Sigmoid colon (tissue), 7 donors: ENCODE results near the gene QPCT. TPM values are rescaled to one million over a fixed set of nuclear protein-coding genes. Genes with fewer than 3 reads are reported as not detected.

Experiments
- DNase-seq: peaks from one replicate; pipeline ENCODE4 v3.0.0-alpha.2; 2019
- H3K27ac ChIP-seq, 4 donors: fragments of 200-600 bp; sonication (generic); one replicate each; pipeline ENCODE4 v1.5.1; 2016 to 2019; ENCODE audit warnings: mild to moderate bottlenecking in 1 of 4
- H3K27me3 ChIP-seq, 3 donors: fragments of 200-600 bp; sonication (generic); one replicate each; pipeline ENCODE4 v1.5.1; 2019; ENCODE audit warnings: mild to moderate bottlenecking in 1 of 3
- H3K36me3 ChIP-seq, 4 donors: fragments of 200-600 bp; sonication (generic); one replicate each; pipeline ENCODE4 v1.5.1; 2016 to 2019
- H3K4me1 ChIP-seq, 4 donors: fragments of 200-600 bp; sonication (generic); one replicate each; pipeline ENCODE4 v1.5.1; 2017 to 2019
- H3K4me3 ChIP-seq, 4 donors: fragments of 200-600 bp; sonication (generic); one replicate each; pipeline ENCODE4 v1.5.1; 2017 to 2019; ENCODE audit warnings: mild to moderate bottlenecking in 2 of 4, moderate library complexity in 1 of 4
- H3K9me3 ChIP-seq, 4 donors: fragments of 200-600 bp in 3 of 4; sonication (generic) in 3 of 4; one replicate each; pipeline versions ENCODE4 v1.5.1 to v1.6.1; 2013 to 2019
- EP300 ChIP-seq, 4 donors: sonication (generic); formaldehyde crosslinking; IDR thresholded peaks; one replicate each; pipeline ENCODE4 v1.6.1; 2017; ENCODE audit warnings: antibody characterized with exemption in 4 of 4
- POLR2A ChIP-seq, 2 donors: fragments of 450-650 bp; IDR thresholded peaks; one replicate each; pipeline ENCODE4 v1.6.1; 2016; ENCODE audit warnings: antibody characterized with exemption in 2 of 2, mild to moderate bottlenecking in 2 of 2, moderate library complexity in 2 of 2
- POLR2AphosphoS5 ChIP-seq, 4 donors: sonication (generic); formaldehyde crosslinking; IDR thresholded peaks; one replicate each; pipeline ENCODE4 v1.6.1; 2017; ENCODE audit warnings: antibody characterized with exemption in 4 of 4
- WGBS, 2 donors: extraction: QIAGEN DNeasy Blood & Tissue Kit; methylation state at CpG; one replicate each; pipeline ENCODE4 v1.1.7; 2013; 5-methylcytosine and 5-hydroxymethylcytosine counted together
- intact Hi-C: fragments of 100-400 bp; cut with DNase I; formaldehyde crosslinking; loops from one replicate; pipeline ENCODE4 v1.15.1; 2023
- polyA plus RNA-seq, 3 donors: library from polyadenylated mRNA; stranded (reverse); fragments of 200-250 nt; gene quantifications; one replicate each; pipeline ENCODE4 v1.2.3, GENCODE V29; 2013
- total RNA-seq, 4 donors: library from RNA; depleted of rRNA; stranded (reverse); fragments of >200 nt; gene quantifications; one replicate each; pipeline ENCODE4 v1.1.0, GENCODE V29; 2016
- TF ChIP-seq, protein P1 (sequence below), 4 experiments: fragments of 450-650 bp in 3 of 4; fragments of 200-600 bp in 1 of 4; IDR thresholded peaks; one replicate each; pipeline ENCODE4 v1.5.1; 2016 to 2019; ENCODE audit warnings: antibody characterized with exemption in 4 of 4, mild to moderate bottlenecking in 3 of 4, moderate library complexity in 2 of 4
- donor health status: healthy with polysubstance abuse.
- donor health status: Bipolar disorder and iron deficiency.
- donor health status: healthy.

The QPCT gene
- total and polyA plus RNA-seq, 7 donors = 1.2 to 94.9 (median 65.8) TPM

DNA sequence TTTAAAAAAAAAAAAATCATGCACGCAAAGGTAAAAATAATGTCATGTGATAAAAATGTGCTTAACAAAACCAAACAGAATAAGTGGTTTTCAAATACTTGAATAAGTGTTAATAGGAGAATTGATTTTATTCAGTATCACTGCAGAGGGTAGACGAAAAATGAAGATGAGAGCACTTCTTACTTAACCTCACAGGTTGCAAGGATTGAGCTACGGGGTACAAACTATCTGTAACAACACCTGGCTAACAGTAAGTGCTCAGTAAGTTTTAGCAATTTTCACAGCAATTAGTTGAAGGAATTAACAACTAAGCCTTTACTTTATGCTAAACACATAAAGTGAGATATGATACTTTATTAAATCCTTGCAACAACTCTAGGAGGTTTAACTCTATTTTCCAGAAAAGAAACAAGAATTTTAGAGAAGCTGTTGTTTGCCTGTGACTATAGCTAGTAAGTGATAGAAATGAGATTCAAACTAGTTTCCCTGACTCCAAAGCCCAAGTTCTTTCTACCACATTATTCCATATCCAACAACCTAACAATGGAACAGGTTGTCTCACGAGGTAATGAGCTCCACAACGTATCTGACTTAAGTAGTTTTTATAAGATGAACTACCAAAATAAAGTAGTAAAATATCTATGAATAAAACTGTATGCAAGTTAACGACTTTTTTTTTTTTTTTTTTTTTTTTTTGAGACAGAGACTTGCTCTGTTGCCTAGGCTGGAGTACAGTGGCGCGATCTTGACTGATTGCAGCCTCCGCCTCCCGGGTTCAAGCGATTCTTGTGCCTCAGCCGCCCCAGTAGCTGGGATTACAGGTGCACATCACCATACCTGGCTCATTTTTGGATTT is 24.4 kb upstream of the QPCT start:
- Histone ChIP-seq H3K36me3 (peaks cover 0 to 12% (median 0%) of the 10 kb centered on the region in 4 donors), H3K27me3 (no peaks in the 10 kb centered on the region), H3K27ac (peak overlapping the region in 1 of 4 donors; percentile 52), H3K4me1 (peaks cover 0 to 80% (median 57%) of the 10 kb centered on the region in 4 donors), H3K9me3 (no peaks in the 10 kb centered on the region), H3K4me3 (no peak overlapping the region)
- TF ChIP-seq EP300 (IDR thresholded peaks at IDR 0.05) (no peak), POLR2AphosphoS5 (IDR thresholded peaks at IDR 0.05) (no peak), POLR2A (IDR thresholded peaks at IDR 0.05) (no peak)
- TF ChIP-seq, protein P1, sequence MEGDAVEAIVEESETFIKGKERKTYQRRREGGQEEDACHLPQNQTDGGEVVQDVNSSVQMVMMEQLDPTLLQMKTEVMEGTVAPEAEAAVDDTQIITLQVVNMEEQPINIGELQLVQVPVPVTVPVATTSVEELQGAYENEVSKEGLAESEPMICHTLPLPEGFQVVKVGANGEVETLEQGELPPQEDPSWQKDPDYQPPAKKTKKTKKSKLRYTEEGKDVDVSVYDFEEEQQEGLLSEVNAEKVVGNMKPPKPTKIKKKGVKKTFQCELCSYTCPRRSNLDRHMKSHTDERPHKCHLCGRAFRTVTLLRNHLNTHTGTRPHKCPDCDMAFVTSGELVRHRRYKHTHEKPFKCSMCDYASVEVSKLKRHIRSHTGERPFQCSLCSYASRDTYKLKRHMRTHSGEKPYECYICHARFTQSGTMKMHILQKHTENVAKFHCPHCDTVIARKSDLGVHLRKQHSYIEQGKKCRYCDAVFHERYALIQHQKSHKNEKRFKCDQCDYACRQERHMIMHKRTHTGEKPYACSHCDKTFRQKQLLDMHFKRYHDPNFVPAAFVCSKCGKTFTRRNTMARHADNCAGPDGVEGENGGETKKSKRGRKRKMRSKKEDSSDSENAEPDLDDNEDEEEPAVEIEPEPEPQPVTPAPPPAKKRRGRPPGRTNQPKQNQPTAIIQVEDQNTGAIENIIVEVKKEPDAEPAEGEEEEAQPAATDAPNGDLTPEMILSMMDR (IDR thresholded peaks at IDR 0.05) = no peak
- 91 to 92% methylated on average over 12 of the region's 12 CpGs for WGBS, 2 donors
- intact Hi-C loops = loop anchor here (5.0 kb wide), 1 partner anchor 48 kb away; no protein-coding TSS in a partner anchor
- no peak for DNase-seq

DNA sequence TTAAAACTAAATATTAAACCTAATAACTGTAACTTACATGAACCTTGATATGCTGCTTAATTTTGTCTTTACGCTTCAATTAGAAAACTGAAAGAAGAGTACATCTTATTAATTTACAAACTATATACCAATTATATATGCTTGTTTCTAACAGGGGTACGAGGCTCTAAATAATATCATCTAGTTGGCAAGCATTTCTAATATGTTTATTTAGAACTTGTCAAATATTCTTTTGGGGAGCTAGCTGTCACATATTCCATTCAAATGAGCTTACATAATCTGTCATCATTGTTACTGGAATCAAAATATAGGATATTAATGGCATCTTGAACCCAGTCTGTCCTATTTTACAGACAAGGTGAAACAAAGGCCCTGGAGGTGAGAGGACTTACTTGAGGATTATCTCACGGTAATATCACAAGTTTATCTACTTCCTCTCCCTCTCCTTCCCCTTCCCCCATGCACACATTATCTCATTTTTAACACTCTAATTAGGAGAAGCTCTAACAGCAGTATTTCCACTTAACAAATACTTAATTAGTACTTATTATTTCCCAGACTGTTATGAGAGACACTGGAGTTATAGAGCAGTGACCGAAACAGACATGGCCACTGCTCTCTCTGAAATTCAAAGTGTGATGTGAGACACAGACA is 23.3 kb upstream of the QPCT start:
- no peaks in the 10 kb centered on the region for H3K9me3 ChIP-seq
- DNase-seq = no peak
- WGBS, 2 donors = 78 to 86% methylated on average over 4 of the region's 4 CpGs
- peak overlapping the region in 2 of 4 donors; percentile 95 to 96 for H3K27ac ChIP-seq
- H3K27me3 ChIP-seq = no peaks in the 10 kb centered on the region
- peaks cover 0 to 77% (median 54%) of the 10 kb centered on the region in 4 donors for H3K4me1 ChIP-seq
- TF ChIP-seq POLR2AphosphoS5 (IDR thresholded peaks at IDR 0.05) = no peak
- TF ChIP-seq, protein P1 (IDR thresholded peaks at IDR 0.05) = no peak
- no peak for TF ChIP-seq POLR2A (IDR thresholded peaks at IDR 0.05)
- TF ChIP-seq EP300 (IDR thresholded peaks at IDR 0.05) = no peak
- H3K4me3 ChIP-seq = peak overlapping the region in 2 of 4 donors; percentile 90 to 98
- intact Hi-C loops = loop anchor here (5.0 kb wide), 1 partner anchor 49 kb away; no protein-coding TSS in a partner anchor
- H3K36me3 ChIP-seq = peaks cover 0 to 4% (median 0%) of the 10 kb centered on the region in 4 donors

DNA sequence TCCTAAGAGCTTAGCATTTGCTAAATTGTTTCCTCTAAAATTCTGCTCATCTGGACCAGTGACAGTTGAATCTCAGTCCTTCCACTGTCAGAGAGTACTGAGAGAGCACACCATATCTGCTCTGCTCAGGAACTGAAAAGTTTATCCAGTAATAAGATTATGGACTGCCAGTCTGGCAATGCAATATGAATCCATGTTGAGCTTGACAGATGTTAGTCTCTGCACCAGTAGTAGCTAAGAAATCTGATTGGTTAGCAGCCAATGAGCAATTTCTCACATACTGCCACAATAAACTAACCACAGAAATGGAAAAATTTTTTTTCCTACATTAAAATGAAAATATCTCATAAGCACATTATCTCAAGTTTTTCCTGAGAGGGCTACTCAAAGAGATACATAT is 22.1 kb upstream of the QPCT start:
- H3K27ac ChIP-seq = peak overlapping the region in 3 of 4 donors; percentile 86 to 96 (median 95)
- no peaks in the 10 kb centered on the region for H3K9me3 ChIP-seq
- peak overlapping the region in 3 of 4 donors; percentile 66 to 98 (median 90) for H3K4me3 ChIP-seq
- H3K4me1 ChIP-seq = peaks cover 0 to 73% (median 60%) of the 10 kb centered on the region in 4 donors
- no peaks in the 10 kb centered on the region for H3K27me3 ChIP-seq
- DNase-seq = no peak
- no peaks in the 10 kb centered on the region for H3K36me3 ChIP-seq
- TF ChIP-seq, protein P1 (IDR thresholded peaks at IDR 0.05) = no peak
- TF ChIP-seq POLR2AphosphoS5 (IDR thresholded peaks at IDR 0.05) (no peak), EP300 (IDR thresholded peaks at IDR 0.05) (no peak), POLR2A (IDR thresholded peaks at IDR 0.05) (no peak)
- intact Hi-C loops = loop anchor here (5.0 kb wide), 1 partner anchor 50 kb away; no protein-coding TSS in a partner anchor

DNA sequence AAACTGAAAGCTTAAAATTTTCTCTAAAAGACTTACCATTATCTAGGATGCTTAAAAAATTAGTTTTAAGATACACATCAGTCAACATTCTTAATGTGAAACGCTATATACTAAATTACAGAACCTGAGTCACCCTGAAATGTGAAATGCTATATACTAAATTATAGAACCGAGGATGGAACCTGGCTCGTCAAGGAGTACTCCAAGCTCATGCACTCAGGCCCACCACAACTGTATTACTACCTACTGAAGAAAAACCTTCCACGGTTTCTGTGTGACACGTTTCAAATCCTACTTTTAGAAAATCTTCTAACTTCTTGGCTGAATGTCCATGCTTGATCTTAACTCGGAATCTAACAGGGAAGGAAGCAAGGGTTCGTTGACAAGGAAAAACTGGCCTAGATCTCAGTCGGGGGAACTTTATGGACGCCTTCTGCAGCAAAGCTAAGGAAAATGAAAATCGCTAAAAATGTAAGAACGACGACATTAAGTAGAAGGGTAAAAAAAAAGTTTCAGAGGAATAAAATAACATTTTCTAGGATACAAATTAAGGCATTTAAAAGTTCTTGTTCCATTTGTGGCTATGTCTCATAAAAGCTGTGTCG is 21.2 kb upstream of the QPCT start:
- H3K27ac ChIP-seq = peak overlapping the region; percentile 86 to 96 (median 95)
- intact Hi-C loops = loop anchor here (5.0 kb wide), 1 partner anchor 51 kb away; no protein-coding TSS in a partner anchor
- WGBS, 2 donors = 23 to 36% methylated on average over 13 of the region's 13 CpGs
- H3K27me3 ChIP-seq = no peaks in the 10 kb centered on the region
- no peaks in the 10 kb centered on the region for H3K36me3 ChIP-seq
- peaks cover 0 to 64% (median 51%) of the 10 kb centered on the region in 4 donors for H3K4me1 ChIP-seq
- H3K9me3 ChIP-seq = no peaks in the 10 kb centered on the region
- no peak for DNase-seq
- TF ChIP-seq POLR2AphosphoS5 (IDR thresholded peaks at IDR 0.05) = no peak
- H3K4me3 ChIP-seq = peak overlapping the region; percentile 66 to 98 (median 86)
